HG03558 (cell line): ENCODE results near the gene FRY.

Experiments
- ATAC-seq: cut with Tn5 transposase; IDR thresholded peaks from one replicate; pipeline ENCODE4 v1.9.1; 2021; ENCODE audit warnings: moderate number of reproducible peaks; ENCODE audit not compliant: unreplicated experiment; ENCODE audit errors: extremely low read depth

Gene FRY

GRCh38 chr13:32121316-32121715, 89.7 kb downstream of the FRY start:
- no peak for ATAC-seq

- no peak for ATAC-seq
These were observed 93.2 kb downstream of the FRY start for GRCh38 chr13:32124743-32125142.

GRCh38 chr13:32125221-32125689, 93.7 kb downstream of the FRY start:
- no peak for ATAC-seq

- ATAC-seq: no peak
These were observed 94.2 kb downstream of the FRY start for GRCh38 chr13:32125751-32126150.

- ATAC-seq: no peak
These were observed 94.7 kb downstream of the FRY start for GRCh38 chr13:32126278-32126677.

- no peak for ATAC-seq
These were observed 95.2 kb downstream of the FRY start for GRCh38 chr13:32126756-32127155.

GRCh38 chr13:32127691-32128090, 96.1 kb downstream of the FRY start:
- ATAC-seq: no peak

GRCh38 chr13:32134241-32135055, 102.9 kb downstream of the FRY start:
- no peak for ATAC-seq

GRCh38 chr13:32135056-32135390, 103.4 kb downstream of the FRY start:
- no peak for ATAC-seq

- no peak for ATAC-seq
These were observed 104.1 kb downstream of the FRY start for GRCh38 chr13:32135655-32136054.

- ATAC-seq: no peak
These were observed 104.5 kb downstream of the FRY start for GRCh38 chr13:32136061-32136460.

GRCh38 chr13:32136716-32137115, 105.1 kb downstream of the FRY start:
- ATAC-seq: no peak

GRCh38 chr13:32139251-32139650, 107.7 kb downstream of the FRY start:
- no peak for ATAC-seq

GRCh38 chr13:32140109-32140508, 108.5 kb downstream of the FRY start:
- no peak for ATAC-seq

GRCh38 chr13:32141462-32141861, 109.9 kb downstream of the FRY start:
- no peak for ATAC-seq

- ATAC-seq: no peak
These were observed 110.5 kb downstream of the FRY start for GRCh38 chr13:32142115-32142514.

- ATAC-seq: no peak
These were observed 111.4 kb downstream of the FRY start for GRCh38 chr13:32142956-32143375.

- no peak for ATAC-seq
These were observed 115.6 kb downstream of the FRY start for GRCh38 chr13:32147193-32147592.

GRCh38 chr13:32147976-32148375, 116.4 kb downstream of the FRY start:
- no peak for ATAC-seq

GRCh38 chr13:32150239-32150638, 118.7 kb downstream of the FRY start:
- no peak for ATAC-seq

- ATAC-seq: no peak
These were observed 119.2 kb downstream of the FRY start for GRCh38 chr13:32150794-32151193.

GRCh38 chr13:32151240-32151639, 119.7 kb downstream of the FRY start:
- no peak for ATAC-seq
